Measurements from ENCODE around the gene ASMTL. TPM values are rescaled to one million over a fixed set of nuclear protein-coding genes. Genes with fewer than 3 reads are reported as not detected.

The ASMTL gene
- total RNA-seq, 1 experiment from 2014 or later = 42.7 TPM

DNA sequence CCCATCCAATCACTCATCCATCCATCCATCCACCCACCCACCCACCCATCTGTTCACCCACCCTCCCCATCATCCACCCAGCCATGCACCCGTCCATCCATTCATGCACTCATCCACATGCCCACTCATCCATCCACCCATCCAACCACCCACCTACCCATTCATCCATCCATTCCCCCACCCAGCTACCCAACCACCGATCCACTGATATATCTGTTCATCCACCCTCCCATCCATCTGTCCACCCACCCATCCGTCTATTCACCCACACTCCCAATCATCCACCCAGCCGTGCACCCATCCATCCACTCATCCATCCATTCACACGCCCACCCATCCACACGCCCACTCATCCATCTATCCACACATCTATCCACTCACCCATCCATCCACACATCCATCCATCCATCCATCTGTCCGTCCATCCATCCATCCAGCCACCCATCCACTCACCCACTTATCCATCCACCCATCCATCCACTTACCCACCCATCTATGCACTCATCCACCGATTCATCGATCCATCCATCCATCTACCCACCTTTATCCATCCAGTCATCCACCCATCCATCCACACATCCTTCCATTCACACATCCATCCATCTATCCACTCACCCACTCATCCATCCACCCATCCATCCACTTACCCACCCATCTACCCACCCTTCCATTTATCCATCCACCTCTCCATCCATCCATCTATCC, 28.4 kb downstream of the ASMTL start:
- no TSS peak for BruUV-seq (replicated peaks)

DNA sequence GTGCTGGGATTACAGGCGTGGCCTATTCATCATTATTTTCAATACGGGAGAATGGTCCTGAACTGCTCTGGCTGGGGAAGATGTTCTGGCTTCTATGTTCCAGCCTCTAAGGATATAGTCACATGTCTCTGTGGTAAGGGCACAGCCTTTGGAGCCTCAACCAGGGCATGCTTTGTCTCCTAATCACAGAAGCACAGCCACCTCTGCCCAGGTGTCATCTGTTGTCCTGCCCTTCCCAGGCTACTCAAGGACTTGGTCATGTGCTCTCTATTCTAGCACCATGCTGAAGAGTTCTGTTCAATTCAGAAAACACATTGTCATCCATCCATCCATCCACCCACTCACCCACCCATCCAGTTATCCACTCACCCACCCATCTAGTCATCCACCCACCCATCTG, 29.5 kb downstream of the ASMTL start:
- TF ChIP-seq, protein P1, sequence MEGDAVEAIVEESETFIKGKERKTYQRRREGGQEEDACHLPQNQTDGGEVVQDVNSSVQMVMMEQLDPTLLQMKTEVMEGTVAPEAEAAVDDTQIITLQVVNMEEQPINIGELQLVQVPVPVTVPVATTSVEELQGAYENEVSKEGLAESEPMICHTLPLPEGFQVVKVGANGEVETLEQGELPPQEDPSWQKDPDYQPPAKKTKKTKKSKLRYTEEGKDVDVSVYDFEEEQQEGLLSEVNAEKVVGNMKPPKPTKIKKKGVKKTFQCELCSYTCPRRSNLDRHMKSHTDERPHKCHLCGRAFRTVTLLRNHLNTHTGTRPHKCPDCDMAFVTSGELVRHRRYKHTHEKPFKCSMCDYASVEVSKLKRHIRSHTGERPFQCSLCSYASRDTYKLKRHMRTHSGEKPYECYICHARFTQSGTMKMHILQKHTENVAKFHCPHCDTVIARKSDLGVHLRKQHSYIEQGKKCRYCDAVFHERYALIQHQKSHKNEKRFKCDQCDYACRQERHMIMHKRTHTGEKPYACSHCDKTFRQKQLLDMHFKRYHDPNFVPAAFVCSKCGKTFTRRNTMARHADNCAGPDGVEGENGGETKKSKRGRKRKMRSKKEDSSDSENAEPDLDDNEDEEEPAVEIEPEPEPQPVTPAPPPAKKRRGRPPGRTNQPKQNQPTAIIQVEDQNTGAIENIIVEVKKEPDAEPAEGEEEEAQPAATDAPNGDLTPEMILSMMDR (conservative IDR thresholded peaks at IDR 0.05) = no peak
- no peak for TF ChIP-seq EZH2 (IDR thresholded peaks at IDR 0.05; ENCODE audit: low read depth)
- H3K9me2 ChIP-seq (ENCODE audit: insufficient read depth) = no peaks in the 10 kb centered on the region
- no peak overlapping the region for H3K4me2 ChIP-seq
- no peak overlapping the region for H3K4me3 ChIP-seq
- H3K4me1 ChIP-seq (replicated peaks; ENCODE audit: insufficient read depth) = no peaks in the 10 kb centered on the region
- intact Hi-C loops (cut with micrococcal nuclease; ENCODE audit: unreplicated experiment) = no loop called here
- H3K36me3 ChIP-seq (ENCODE audit: low read depth) = 0 out of 2 replicates have a peak, but pooled peaks cover 11% of the 10 kb centered on the region
- POLR2A ChIA-PET (ENCODE audit: unreplicated experiment) = no interaction called here
- H3F3A ChIP-seq (ENCODE audit: insufficient read depth, low read depth) = peaks cover 25% of the 10 kb centered on the region; the same call in 1 of the 2 replicates
- DNase-seq = no peak
- CTCF ChIA-PET = no interaction called here
- no peaks in the 10 kb centered on the region for H3K79me2 ChIP-seq (ENCODE audit: low read depth)
- no peak overlapping the region for H2AFZ ChIP-seq
- no peaks in the 10 kb centered on the region for H3K27me3 ChIP-seq (ENCODE audit: insufficient read depth, low read depth)
- H3K27ac ChIP-seq = no peak overlapping the region
- H3K9me3 ChIP-seq (ENCODE audit: insufficient read depth, low read depth) = 0 out of 2 replicates have a peak, but pooled peaks cover 6% of the 10 kb centered on the region
- H4K20me1 ChIP-seq (ENCODE audit: insufficient read depth) = no peaks in the 10 kb centered on the region
- BruUV-seq (replicated peaks) = no TSS peak

More for the DNA sequence above, 28.4 kb downstream of the ASMTL start:
- no peaks in the 10 kb centered on the region for H3K27me3 ChIP-seq (ENCODE audit: insufficient read depth, low read depth)
- H2AFZ ChIP-seq = no peak overlapping the region
- H3K36me3 ChIP-seq (ENCODE audit: low read depth) = 0 out of 2 replicates have a peak, but pooled peaks cover 11% of the 10 kb centered on the region
- H3K9me3 ChIP-seq (ENCODE audit: insufficient read depth, low read depth) = 0 out of 2 replicates have a peak, but pooled peaks cover 6% of the 10 kb centered on the region
- no peaks in the 10 kb centered on the region for H4K20me1 ChIP-seq (ENCODE audit: insufficient read depth)
- DNase-seq = no peak
- intact Hi-C loops (cut with micrococcal nuclease; ENCODE audit: unreplicated experiment) = no loop called here
- TF ChIP-seq, protein P1 (conservative IDR thresholded peaks at IDR 0.05) = no peak
- TF ChIP-seq EZH2 (IDR thresholded peaks at IDR 0.05; ENCODE audit: low read depth) = no peak
- ChIA-PET POLR2A (ENCODE audit: unreplicated experiment) (no interaction called here), CTCF (no interaction called here)
- H3K4me3 ChIP-seq = no peak overlapping the region
- H3F3A ChIP-seq (ENCODE audit: insufficient read depth, low read depth) = peaks cover 15% of the 10 kb centered on the region; the same call in 1 of the 2 replicates
- no peak overlapping the region for H3K27ac ChIP-seq
- H3K79me2 ChIP-seq (ENCODE audit: low read depth) = no peaks in the 10 kb centered on the region
- H3K9me2 ChIP-seq (ENCODE audit: insufficient read depth) = no peaks in the 10 kb centered on the region
- H3K4me2 ChIP-seq = no peak overlapping the region
- H3K4me1 ChIP-seq (replicated peaks; ENCODE audit: insufficient read depth) = no peaks in the 10 kb centered on the region

DNA sequence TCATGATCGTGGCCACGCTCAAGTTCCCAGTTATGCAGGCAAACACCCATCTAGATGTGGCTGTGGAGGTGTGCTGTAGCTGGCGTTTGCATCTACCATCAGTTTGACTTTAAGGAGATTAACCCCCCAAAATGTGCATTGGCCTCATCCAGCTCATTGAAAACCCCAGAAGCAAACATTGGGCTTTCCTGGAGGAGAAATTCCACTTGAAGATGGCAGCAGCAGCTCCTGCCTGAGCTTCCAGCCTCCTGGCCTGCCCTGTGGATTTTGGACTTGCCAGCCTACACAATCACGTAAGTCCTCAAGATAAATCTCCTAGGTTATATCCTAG, 30.6 kb downstream of the ASMTL start:
- Histone ChIP-seq H3K9me3 (ENCODE audit: insufficient read depth, low read depth) (0 out of 2 replicates have a peak, but pooled peaks cover 6% of the 10 kb centered on the region), H4K20me1 (ENCODE audit: insufficient read depth) (no peaks in the 10 kb centered on the region), H3K4me2 (no peak overlapping the region), H3K9me2 (ENCODE audit: insufficient read depth) (no peaks in the 10 kb centered on the region), H3K79me2 (ENCODE audit: low read depth) (no peaks in the 10 kb centered on the region), H3K4me3 (no peak overlapping the region), H3K36me3 (ENCODE audit: low read depth) (0 out of 2 replicates have a peak, but pooled peaks cover 11% of the 10 kb centered on the region), H2AFZ (no peak overlapping the region), H3F3A (ENCODE audit: insufficient read depth, low read depth) (peaks cover 27% of the 10 kb centered on the region; the same call in 1 of the 2 replicates), H3K27me3 (ENCODE audit: insufficient read depth, low read depth) (no peaks in the 10 kb centered on the region), H3K27ac (no peak overlapping the region), H3K4me1 (replicated peaks; ENCODE audit: insufficient read depth) (no peaks in the 10 kb centered on the region)
- intact Hi-C loops (cut with micrococcal nuclease; ENCODE audit: unreplicated experiment) = no loop called here
- no TSS peak for BruUV-seq (replicated peaks)
- DNase-seq = no peak
- POLR2A ChIA-PET (ENCODE audit: unreplicated experiment) = no interaction called here
- CTCF ChIA-PET = no interaction called here
- TF ChIP-seq EZH2 (IDR thresholded peaks at IDR 0.05; ENCODE audit: low read depth) = no peak
- TF ChIP-seq, protein P1 (conservative IDR thresholded peaks at IDR 0.05) = no peak

Measured in PC-9 (cell line).